ENCODE measurements around the gene PPP4R1.

- TF ChIP-seq, protein P1, sequence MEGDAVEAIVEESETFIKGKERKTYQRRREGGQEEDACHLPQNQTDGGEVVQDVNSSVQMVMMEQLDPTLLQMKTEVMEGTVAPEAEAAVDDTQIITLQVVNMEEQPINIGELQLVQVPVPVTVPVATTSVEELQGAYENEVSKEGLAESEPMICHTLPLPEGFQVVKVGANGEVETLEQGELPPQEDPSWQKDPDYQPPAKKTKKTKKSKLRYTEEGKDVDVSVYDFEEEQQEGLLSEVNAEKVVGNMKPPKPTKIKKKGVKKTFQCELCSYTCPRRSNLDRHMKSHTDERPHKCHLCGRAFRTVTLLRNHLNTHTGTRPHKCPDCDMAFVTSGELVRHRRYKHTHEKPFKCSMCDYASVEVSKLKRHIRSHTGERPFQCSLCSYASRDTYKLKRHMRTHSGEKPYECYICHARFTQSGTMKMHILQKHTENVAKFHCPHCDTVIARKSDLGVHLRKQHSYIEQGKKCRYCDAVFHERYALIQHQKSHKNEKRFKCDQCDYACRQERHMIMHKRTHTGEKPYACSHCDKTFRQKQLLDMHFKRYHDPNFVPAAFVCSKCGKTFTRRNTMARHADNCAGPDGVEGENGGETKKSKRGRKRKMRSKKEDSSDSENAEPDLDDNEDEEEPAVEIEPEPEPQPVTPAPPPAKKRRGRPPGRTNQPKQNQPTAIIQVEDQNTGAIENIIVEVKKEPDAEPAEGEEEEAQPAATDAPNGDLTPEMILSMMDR (IDR thresholded peaks at IDR 0.05 in 4 of 5, conservative IDR thresholded peaks at IDR 0.05 in 1 of 5) = no peak
- no peak for TF ChIP-seq POLR2A (IDR thresholded peaks at IDR 0.05)
Observed at GRCh38 chr18:9594823-9595596, 19.3 kb downstream of the PPP4R1 start.

Data from gastrocnemius medialis (tissue), 4 donors.